Glutamatergic neuron (in vitro differentiated cells): ENCODE measurements around the gene HDGFL2. TPM values are rescaled to one million over a fixed set of nuclear protein-coding genes. Genes with fewer than 3 reads are reported as not detected.

Source experiments
- DNase-seq: peaks from one replicate; pipeline ENCODE4 v3.0.0; 2022
- H3K27ac Mint-ChIP-seq: one replicate; pipeline ENCODE4 v1.8.0; 2020; ENCODE audit warnings: mild to moderate bottlenecking, mixed read lengths, inconsistent platforms; ENCODE audit not compliant: unreplicated experiment
- H3K27me3 Mint-ChIP-seq: one replicate; pipeline ENCODE4 v1.8.0; 2020; ENCODE audit warnings: mild to moderate bottlenecking, moderate library complexity, mixed read lengths, inconsistent platforms; ENCODE audit not compliant: unreplicated experiment
- H3K36me3 Mint-ChIP-seq: one replicate; pipeline ENCODE4 v1.8.0; 2020; ENCODE audit warnings: mild to moderate bottlenecking, mixed read lengths, inconsistent platforms; ENCODE audit not compliant: unreplicated experiment
- H3K4me1 Mint-ChIP-seq: one replicate; pipeline ENCODE4 v1.8.0; 2020; ENCODE audit warnings: mild to moderate bottlenecking, low read depth, mixed read lengths, inconsistent platforms; ENCODE audit not compliant: unreplicated experiment
- H3K4me3 Mint-ChIP-seq: one replicate; pipeline ENCODE4 v1.8.0; 2020; ENCODE audit warnings: mild to moderate bottlenecking, mixed read lengths, inconsistent platforms; ENCODE audit not compliant: unreplicated experiment
- H3K9me3 Mint-ChIP-seq: one replicate; pipeline ENCODE4 v1.8.0; 2020; ENCODE audit warnings: mild to moderate bottlenecking, moderate library complexity, mixed read lengths, inconsistent platforms; ENCODE audit not compliant: unreplicated experiment
- total RNA-seq: library from RNA; stranded (reverse); fragmentation: NEBNext Ultra II Directional; extraction: Animal tissue kit (Norgen Biotek cat#: 25700); gene quantifications from one replicate; pipeline ENCODE4 v1.2.1, GENCODE V29; 2021; ENCODE audit not compliant: unreplicated experiment
- TF ChIP-seq, protein P1 (sequence below): fragments of 200-600 bp; sonication (generic); IDR thresholded peaks from one replicate; pipeline ENCODE4 v1.5.0; 2021; ENCODE audit not compliant: partially characterized antibody, unreplicated experiment

Gene HDGFL2
- total RNA-seq, 1 donor from 2014 or later = 118 TPM

DNA sequence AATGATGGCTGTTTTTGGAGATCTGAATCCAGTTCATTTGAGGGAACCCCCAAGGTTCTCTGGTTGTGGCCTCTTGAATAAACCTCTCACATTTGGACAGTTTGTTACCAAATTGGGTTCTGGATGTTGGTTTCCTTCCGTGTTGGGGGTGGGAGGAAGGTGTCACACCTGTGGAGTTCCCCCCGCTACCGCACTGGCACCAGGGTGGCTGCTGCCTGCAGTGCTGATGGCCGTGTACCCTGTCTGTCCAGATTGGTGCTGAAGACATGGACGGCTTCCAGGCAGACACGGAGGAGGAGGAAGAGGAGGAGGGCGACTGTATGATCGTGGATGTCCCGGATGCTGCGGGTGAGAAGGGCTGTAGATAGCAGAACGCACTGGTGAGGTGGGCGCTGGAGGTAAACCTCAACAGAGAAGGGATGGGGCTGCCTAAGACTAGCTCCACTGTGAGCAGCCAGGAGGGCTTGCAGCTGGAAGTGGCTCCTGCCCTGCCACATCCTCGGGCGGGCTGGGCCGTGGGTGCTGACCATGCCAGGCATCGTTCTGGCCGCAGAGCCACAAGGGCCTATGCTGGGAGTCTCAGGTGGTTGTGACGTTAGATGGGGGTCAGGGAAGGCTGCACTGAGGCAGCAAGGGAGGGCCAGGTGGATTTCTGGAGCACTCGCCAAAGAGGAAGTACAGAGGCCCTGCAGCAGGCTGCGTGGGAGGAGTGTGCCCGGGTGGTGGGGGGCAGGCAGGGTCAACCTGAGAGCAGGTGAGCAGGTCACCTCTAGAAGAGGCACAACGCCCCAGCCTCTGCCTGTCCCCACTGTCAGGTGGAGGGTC lies 29.9 kb upstream of the HDGFL2 start:
- Mint-ChIP-seq H3K27ac (peak overlapping the region; percentile 17), H3K27me3 (peaks cover 4% of the 10 kb centered on the region), H3K36me3 (no peaks in the 10 kb centered on the region), H3K4me3 (no peak overlapping the region), H3K9me3 (peaks cover 1% of the 10 kb centered on the region), H3K4me1 (peaks cover 5% of the 10 kb centered on the region)
- no peak for DNase-seq
- TF ChIP-seq, protein P1, sequence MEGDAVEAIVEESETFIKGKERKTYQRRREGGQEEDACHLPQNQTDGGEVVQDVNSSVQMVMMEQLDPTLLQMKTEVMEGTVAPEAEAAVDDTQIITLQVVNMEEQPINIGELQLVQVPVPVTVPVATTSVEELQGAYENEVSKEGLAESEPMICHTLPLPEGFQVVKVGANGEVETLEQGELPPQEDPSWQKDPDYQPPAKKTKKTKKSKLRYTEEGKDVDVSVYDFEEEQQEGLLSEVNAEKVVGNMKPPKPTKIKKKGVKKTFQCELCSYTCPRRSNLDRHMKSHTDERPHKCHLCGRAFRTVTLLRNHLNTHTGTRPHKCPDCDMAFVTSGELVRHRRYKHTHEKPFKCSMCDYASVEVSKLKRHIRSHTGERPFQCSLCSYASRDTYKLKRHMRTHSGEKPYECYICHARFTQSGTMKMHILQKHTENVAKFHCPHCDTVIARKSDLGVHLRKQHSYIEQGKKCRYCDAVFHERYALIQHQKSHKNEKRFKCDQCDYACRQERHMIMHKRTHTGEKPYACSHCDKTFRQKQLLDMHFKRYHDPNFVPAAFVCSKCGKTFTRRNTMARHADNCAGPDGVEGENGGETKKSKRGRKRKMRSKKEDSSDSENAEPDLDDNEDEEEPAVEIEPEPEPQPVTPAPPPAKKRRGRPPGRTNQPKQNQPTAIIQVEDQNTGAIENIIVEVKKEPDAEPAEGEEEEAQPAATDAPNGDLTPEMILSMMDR = no peak

DNA sequence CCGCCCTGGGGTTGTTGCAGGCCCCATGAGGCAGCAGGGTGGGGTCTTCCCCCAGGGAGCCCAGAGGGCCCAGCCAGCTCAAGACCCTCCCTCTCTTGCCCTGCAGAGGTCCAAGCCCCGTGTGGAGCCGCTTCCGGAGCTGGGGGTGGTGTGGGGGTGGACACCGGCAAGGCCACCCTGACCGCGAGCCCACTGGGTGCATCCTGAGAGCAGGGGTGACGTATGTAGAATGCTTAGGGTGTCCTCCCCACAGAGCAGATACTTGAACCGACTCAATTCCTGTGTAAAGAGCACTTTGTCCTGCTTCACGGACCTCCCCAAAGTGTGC lies 29.3 kb upstream of the HDGFL2 start:
- H3K27ac Mint-ChIP-seq = no peak overlapping the region
- peaks cover 4% of the 10 kb centered on the region for H3K27me3 Mint-ChIP-seq
- TF ChIP-seq, protein P1 = no peak
- H3K9me3 Mint-ChIP-seq = peaks cover 1% of the 10 kb centered on the region
- peak overlapping the region; percentile 25 for H3K4me3 Mint-ChIP-seq
- no peak for DNase-seq
- no peaks in the 10 kb centered on the region for H3K36me3 Mint-ChIP-seq
- H3K4me1 Mint-ChIP-seq = peaks cover 5% of the 10 kb centered on the region

DNA sequence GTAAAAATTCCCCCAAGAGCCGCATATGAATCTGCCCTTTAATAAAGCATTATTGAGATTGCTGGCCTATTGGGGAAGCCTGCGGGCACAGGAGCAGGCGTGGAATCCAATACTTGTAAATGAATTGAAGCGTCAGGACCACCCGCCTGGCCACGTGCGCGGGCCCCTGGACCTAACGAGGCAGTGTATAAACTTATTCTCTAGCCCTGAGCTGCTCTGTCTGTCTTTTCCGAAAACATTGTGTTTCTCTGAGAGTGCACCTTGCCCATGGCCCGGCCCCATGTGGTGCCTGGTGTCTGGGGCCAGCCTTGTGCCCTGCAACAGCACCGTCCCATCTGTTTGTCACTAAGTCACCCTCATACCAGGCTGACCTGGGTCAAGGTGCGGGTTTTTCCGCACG lies 28.9 kb upstream of the HDGFL2 start:
- Mint-ChIP-seq H3K9me3 (peaks cover 1% of the 10 kb centered on the region), H3K27me3 (peaks cover 4% of the 10 kb centered on the region), H3K36me3 (no peaks in the 10 kb centered on the region), H3K4me3 (peak overlapping the region; percentile 25), H3K4me1 (peaks cover 5% of the 10 kb centered on the region), H3K27ac (no peak overlapping the region)
- DNase-seq = no peak
- TF ChIP-seq, protein P1 = no peak

DNA sequence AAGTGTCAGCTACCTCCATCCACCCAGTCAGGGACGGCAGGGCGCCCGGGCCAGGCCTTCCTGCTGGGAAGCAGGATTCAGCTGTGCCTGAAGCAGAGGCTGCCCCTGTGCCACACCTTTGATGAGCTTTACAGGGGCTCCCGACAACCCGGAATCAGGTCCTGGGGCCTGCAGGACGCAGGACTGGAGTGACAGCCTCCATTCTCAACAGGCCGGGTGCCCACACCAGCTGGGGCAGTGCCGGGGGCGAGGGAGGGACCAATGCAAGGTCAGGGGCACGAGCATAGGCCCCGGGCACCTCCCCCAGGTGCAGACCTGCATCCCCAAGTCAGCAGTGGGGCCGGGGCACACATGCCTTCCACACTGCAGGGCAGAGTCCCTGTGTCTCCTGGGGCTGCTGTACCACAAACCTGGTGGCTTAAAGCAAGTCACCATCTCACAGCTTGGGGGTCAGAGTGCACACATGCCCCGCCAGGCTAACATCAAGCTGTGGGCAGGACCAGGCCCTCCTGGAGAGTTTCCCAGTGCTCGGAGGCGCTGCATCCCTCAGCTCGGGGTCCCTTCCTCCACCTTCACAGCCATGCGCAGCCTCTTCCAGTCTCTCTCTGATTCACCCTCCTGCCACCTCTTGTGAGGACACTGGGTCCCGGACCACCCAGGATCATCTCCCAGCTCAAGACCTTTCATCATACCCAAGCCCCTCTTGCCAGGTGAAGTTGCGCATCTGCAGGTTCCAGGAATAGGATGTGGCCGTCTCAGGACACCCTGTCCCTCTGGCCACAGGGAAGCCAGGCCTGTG lies 27.9 kb upstream of the HDGFL2 start:
- H3K36me3 Mint-ChIP-seq = no peaks in the 10 kb centered on the region
- H3K27ac Mint-ChIP-seq = peak overlapping the region; percentile 70
- no peak overlapping the region for H3K4me3 Mint-ChIP-seq
- peaks cover 1% of the 10 kb centered on the region for H3K9me3 Mint-ChIP-seq
- peaks cover 8% of the 10 kb centered on the region for H3K4me1 Mint-ChIP-seq
- DNase-seq = no peak
- TF ChIP-seq, protein P1 = no peak
- H3K27me3 Mint-ChIP-seq = peaks cover 4% of the 10 kb centered on the region
